HG03460 (cell line): ENCODE measurements around the gene MIX23.

Experiments used
- ATAC-seq: cut with Tn5 transposase; IDR thresholded peaks from one replicate; pipeline ENCODE4 v1.9.1; 2021; ENCODE audit not compliant: unreplicated experiment

The MIX23 gene

DNA sequence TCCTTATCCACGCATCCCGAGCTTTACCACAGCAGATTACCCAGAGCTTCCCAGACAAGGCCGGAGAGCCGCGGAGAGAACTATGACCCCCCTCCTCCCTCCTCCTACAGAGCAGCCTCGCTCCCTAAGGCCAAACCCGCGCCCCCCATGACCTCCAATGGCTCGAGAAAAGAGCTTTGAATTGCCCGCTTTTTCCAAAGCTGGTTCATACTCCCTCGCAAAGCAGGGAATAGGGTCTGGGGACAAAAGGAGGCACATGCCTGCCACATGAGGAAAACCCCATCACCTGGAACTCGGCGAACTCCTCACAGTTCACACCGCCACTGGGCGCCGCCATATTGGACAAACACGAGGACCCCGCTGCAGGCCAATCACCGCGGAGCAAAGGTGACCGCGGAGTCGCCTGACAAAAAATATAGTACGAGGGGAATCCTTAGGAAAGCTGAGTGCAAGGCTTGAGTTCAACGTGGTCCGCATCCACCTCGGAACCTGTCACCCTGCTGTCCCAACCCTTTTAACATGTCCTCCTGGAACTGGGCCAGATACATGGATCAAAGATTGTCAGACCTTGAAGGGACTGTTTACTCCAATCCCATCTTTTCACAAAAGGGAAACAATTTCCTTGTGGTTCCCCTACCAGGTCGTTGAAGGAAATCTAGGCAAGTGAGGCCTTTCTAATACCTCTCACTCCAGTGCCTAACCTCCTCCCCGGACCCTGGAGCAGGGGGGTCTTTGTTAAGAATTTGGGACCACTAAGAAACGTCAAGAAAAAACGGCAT, at the start of gene MIX23:
MIX23 (minus strand) TSS at position 344 of the 779 bp plus-strand sequence; CDS start at position 337, 7 bp downstream.
- peak; percentile 42 for ATAC-seq

- no peak for ATAC-seq
Measured at GRCh38 chr3:122430371-122430770, 47.3 kb upstream of the MIX23 start.

DNA sequence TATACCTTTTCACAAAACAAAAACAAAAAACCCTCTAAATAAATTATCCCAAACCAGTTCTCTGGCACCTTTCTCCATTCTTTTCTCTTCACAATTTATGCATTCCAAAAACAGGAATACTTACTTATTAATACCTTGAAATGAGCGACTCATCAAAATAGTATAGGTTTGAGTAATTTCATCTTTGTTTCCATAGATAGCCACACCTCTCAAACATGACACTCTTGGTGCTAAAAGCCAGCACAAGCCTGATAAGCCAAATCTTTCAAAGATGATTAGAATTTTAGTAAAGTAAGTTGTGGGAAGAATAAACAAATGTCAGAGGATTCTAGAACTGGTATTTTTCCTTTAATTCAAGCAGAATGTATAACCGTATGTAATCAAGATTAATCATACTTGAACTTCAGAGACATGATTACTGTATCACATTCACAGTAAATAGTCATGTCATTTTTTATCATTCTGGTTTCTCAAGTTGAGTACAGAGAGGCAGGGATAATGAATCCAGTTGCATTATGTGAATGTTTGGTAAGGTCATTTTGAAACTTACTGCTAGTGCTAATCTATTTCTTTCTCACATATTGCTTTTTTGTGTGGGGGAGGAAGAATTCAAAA, 44.9 kb upstream of the MIX23 start:
- no peak for ATAC-seq

- ATAC-seq, result no peak
Measured at GRCh38 chr3:122421836-122422235, 38.8 kb upstream of the MIX23 start.

GRCh38 chr3:122421101-122421500, 38.1 kb upstream of the MIX23 start:
- ATAC-seq, result no peak

DNA sequence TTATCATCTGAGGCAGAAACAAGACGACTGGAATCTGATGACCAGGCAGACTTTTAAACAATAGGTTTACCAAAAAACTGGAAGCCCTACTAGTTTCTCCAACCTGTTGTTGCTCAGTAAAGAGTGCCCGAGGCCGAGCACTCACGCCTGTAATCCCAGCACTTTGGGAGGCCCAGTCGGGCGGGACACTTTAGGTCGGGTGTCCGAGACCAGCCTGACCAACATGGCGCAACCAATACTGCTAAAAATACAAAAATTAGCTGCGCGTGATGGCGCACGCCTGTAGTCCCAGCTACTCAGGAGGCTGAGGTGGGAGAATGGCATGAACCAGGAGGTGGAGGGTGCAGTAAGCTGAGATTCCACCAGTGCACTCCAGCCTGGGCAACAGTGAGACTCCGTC, 33.9 kb upstream of the MIX23 start:
- no peak for ATAC-seq

GRCh38 chr3:122415762-122416654, 33.0 kb upstream of the MIX23 start, which contains the start of gene WDR5B:
Gene WDR5B, minus strand, starts transcription at chr3:122416062. Its CDS starts 534 bp downstream, at chr3:122415528.
- peak; percentile 87 for ATAC-seq

- ATAC-seq, result peak; percentile 57
Measured at GRCh38 chr3:122415104-122415744, 32.2 kb upstream of the MIX23 start.

- no peak for ATAC-seq
Measured at GRCh38 chr3:122414391-122414790, 31.4 kb upstream of the MIX23 start.

- ATAC-seq, result no peak
Measured at GRCh38 chr3:122410639-122411038, 27.6 kb upstream of the MIX23 start.

GRCh38 chr3:122410111-122410510, 27.1 kb upstream of the MIX23 start:
- ATAC-seq, result no peak

DNA sequence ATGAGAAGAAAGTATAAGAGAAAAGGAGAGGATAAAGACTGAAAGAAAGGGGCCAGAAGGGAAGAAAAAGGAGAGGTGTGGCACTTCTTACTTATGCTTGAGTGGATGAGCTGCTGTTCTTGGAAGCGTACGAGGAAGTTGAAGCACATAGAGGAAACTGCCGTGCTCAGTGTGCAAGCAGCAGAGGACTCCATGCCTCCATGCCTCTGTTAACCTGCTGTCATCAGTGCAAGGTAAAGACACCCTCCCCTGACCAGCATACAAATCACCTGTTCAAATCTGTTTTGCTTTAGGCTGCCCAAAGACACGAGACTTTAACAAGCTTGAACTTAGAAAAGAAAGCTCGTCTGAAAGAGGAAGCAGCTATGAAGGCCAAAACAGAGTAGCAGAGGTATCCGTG, 26.4 kb upstream of the MIX23 start:
- no peak for ATAC-seq

DNA sequence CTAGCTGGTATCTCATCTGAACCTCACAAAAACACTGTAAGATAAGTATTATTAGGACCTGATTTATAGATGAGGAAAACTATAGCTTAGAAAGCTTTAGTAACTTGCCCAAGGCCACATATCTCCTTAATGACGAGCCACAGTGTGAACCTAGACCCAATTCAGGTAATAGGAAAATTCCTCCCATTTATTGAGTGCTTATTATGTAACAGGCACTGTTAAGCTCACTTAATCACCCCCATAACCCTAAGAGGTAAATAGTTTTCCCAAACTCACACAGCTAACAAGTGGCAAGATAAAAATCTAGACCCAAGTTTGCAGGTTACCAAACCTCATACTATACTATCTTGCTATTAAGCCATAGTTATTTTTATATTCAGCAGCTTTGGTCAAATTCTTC, 24.9 kb upstream of the MIX23 start:
- no peak for ATAC-seq

GRCh38 chr3:122406198-122406597, 23.2 kb upstream of the MIX23 start:
- ATAC-seq, result no peak

DNA sequence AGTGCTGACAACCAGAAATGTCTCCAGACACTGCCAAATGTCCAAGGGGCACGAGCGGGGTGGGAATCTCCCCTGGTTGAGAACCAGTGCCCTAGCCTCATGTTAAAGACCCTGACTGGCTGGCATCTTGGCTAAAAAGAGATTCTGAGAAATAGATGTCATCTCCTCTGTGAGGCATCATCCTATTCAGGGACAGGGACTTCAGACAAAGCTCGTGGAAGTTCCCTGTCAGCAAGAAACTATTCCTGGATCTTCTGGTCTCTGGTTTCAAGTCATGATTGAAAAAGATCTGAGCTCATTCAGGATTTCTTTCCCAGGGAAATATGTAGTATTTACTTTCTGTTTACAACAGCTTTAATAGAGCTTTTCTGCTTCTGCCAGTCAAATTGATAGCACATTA, 22.0 kb upstream of the MIX23 start:
- ATAC-seq, result no peak

GRCh38 chr3:122403489-122403888, 20.5 kb upstream of the MIX23 start:
- no peak for ATAC-seq

- ATAC-seq, result no peak
Measured at GRCh38 chr3:122398920-122399319, 15.9 kb upstream of the MIX23 start.

DNA sequence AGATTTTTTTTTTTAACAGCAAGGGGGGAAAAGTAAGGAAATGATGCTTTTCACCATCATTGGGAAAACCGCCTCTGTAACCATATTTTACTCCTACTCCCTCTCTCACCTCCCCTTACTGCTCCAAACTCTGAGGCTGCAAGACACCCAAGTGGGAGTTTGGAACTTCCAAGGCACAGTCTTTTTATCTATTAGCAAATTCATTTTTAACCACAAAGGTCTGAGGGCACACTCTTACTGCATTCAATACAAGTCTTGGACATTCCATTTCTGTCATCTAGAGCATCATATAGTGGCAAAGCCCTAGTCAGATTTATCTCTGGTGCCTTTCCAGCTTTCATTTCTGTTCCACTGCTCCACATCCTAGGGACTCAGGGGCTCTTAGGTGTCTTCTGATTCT, 14.2 kb upstream of the MIX23 start:
- no peak for ATAC-seq

- ATAC-seq, result no peak
Measured at GRCh38 chr3:122396511-122396910, 13.5 kb upstream of the MIX23 start.

GRCh38 chr3:122395582-122395981, 12.6 kb upstream of the MIX23 start:
- no peak for ATAC-seq

- ATAC-seq, result no peak
Measured at GRCh38 chr3:122394173-122394572, 11.1 kb upstream of the MIX23 start.
